Spleen (tissue), 11 donors: ENCODE data around the gene C13orf42. TPM values are rescaled to one million over a fixed set of nuclear protein-coding genes. Genes with fewer than 3 reads are reported as not detected.
A peak's percentile ranks its signal among the peaks of the same experiment; 100 is the strongest.

Experiments used
- DNase-seq: peaks from one replicate; pipeline ENCODE4 v3.0.0-alpha.2; 2020
- H3K27ac ChIP-seq, 8 donors: fragments of 200-600 bp; sonication (generic) in 7 of 8; 1 replicate in 4 of 8; 2 replicates in 4 of 8; pipeline versions ENCODE4 v1.5.0 to v1.8.0; 2016 to 2021; ENCODE audit warnings: inconsistent platforms in 4 of 8, mild to moderate bottlenecking in 4 of 8, moderate library complexity in 1 of 8
- H3K27me3 ChIP-seq, 7 donors: fragments of 200-600 bp; sonication (generic) in 6 of 7; replicated peaks in 1 of 7; 1 replicate in 4 of 7; 2 replicates in 3 of 7; pipeline versions ENCODE4 v1.5.0 to v1.8.0; 2016 to 2021; ENCODE audit warnings: inconsistent platforms in 3 of 7, mild to moderate bottlenecking in 1 of 7
- H3K36me3 ChIP-seq, 6 donors: fragments of 200-600 bp; sonication (generic) in 5 of 6; 1 replicate in 4 of 6; 2 replicates in 2 of 6; pipeline versions ENCODE4 v1.5.0 to v1.8.0; 2016 to 2021; ENCODE audit warnings: inconsistent platforms in 2 of 6
- H3K4me1 ChIP-seq, 6 donors: fragments of 200-600 bp; sonication (generic) in 5 of 6; 1 replicate in 3 of 6; 2 replicates in 3 of 6; pipeline versions ENCODE4 v1.5.0 to v1.8.0; 2016 to 2021; ENCODE audit warnings: inconsistent platforms in 3 of 6
- H3K4me3 ChIP-seq, 8 donors: fragments of 200-600 bp; sonication (generic) in 7 of 8; 1 replicate in 4 of 8; 2 replicates in 4 of 8; pipeline versions ENCODE4 v1.5.0 to v1.8.0; 2016 to 2021; ENCODE audit warnings: inconsistent platforms in 4 of 8, mild to moderate bottlenecking in 4 of 8, moderate library complexity in 2 of 8
- H3K9me3 ChIP-seq, 8 donors: fragments of 200-600 bp; sonication (generic) in 7 of 8; 1 replicate in 4 of 8; 2 replicates in 4 of 8; pipeline versions ENCODE4 v1.5.0 to v1.8.0; 2016 to 2021; ENCODE audit warnings: inconsistent platforms in 4 of 8
- CTCF ChIP-seq, 11 experiments: fragments of 200-600 bp in 7 of 11; fragments of 450-650 bp in 4 of 11; sonication (generic) in 4 of 11; IDR thresholded peaks in 8 of 11; conservative IDR thresholded peaks in 3 of 11; 1 replicate in 7 of 11; 2 replicates in 4 of 11; pipeline versions ENCODE4 v1.4.0 to v1.8.0; 2016 to 2021; ENCODE audit warnings: antibody characterized with exemption in 11 of 11, inconsistent platforms in 4 of 11, mild to moderate bottlenecking in 1 of 11
- POLR2A ChIP-seq, 3 donors: fragments of 450-650 bp; IDR thresholded peaks; one replicate each; pipeline ENCODE4 v1.5.1; 2017; ENCODE audit warnings: antibody characterized with exemption in 3 of 3, mild to moderate bottlenecking in 1 of 3
- POLR2AphosphoS5 ChIP-seq, 3 donors: sonication (generic); formaldehyde crosslinking; IDR thresholded peaks; one replicate each; pipeline ENCODE4 v1.5.1; 2017; ENCODE audit warnings: antibody characterized with exemption in 3 of 3
- WGBS, 5 donors: extraction: QIAGEN DNeasy Blood & Tissue Kit in 3 of 5; methylation state at CpG; one replicate each; pipeline versions ENCODE4 v1.1.5 to v1.1.7; 2013 to 2018; 5-methylcytosine and 5-hydroxymethylcytosine counted together
- intact Hi-C: fragments of 100-400 bp; cut with DNase I; formaldehyde crosslinking; loops from one replicate; pipeline ENCODE4 v1.15.0; 2023; ENCODE audit warnings: low total_unique reads
- polyA plus RNA-seq, 3 donors: library from polyadenylated mRNA; stranded (reverse); fragments of 200-250 nt; gene quantifications; one replicate each; pipeline ENCODE4 v1.2.1, GENCODE V29; 2013
- total RNA-seq, 7 donors: library from RNA; depleted of rRNA in 3 of 7; stranded (reverse); fragments of >200 nt in 3 of 7; fragmentation: NEBNext Ultra II Directional in 4 of 7; extraction: Animal tissue kit (Norgen Biotek cat#: 25700) in 4 of 7; gene quantifications; one replicate each; pipeline versions ENCODE4 v1.1.0 to v1.2.1, GENCODE V29; 2016 to 2021
- donor health status: healthy with polysubstance abuse.
- donor health status: DM: no; HTN: no; CAD: no; lungs with moderate emphysema.
- donor health status: DM: no; HTN: no; CAD: no.
- donor health status: Bipolar disorder and iron deficiency.
- donor health status: healthy.
- donor health status: DM: no; HTN: no; CAD: no.
- donor health status: DM: yes; HTN: yes; CAD: no.

Gene C13orf42
- total and polyA plus RNA-seq, 10 donors: 0.03 to 0.60 (median 0.33) TPM; not detected in 5

- no peaks in the 10 kb centered on the region for H3K9me3 ChIP-seq
- intact Hi-C loops: no loop called here
Observed at GRCh38 chr13:51155776-51156515, 44.9 kb upstream of the C13orf42 start.

DNA sequence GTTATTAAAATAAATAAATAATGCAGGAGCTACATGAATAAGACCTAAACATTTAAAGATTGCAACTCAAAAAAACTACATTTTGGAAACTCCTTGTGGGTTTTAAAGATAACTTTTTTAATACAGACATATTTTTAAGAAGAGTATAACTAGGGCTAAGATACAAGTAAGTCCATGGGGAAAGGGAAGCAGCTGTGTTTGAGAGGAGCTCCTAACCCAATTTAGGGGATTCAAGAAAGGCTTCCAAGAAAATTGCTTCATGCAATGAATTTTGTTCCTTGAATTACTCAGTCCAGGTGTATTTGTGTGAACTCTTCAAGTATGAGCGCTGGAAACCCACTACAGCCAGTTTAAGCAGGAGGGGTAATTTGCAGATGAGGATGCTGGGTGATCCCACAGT, 44.1 kb upstream of the C13orf42 start:
- no peak overlapping the region for H3K27ac ChIP-seq
- intact Hi-C loops: no loop called here
- TF ChIP-seq POLR2AphosphoS5 (IDR thresholded peaks at IDR 0.05): no peak
- TF ChIP-seq CTCF (IDR thresholded peaks at IDR 0.05 in 8 of 11, conservative IDR thresholded peaks at IDR 0.05 in 3 of 11): no peak
- no peak for TF ChIP-seq POLR2A (IDR thresholded peaks at IDR 0.05)
- H3K27me3 ChIP-seq: no peaks in the 10 kb centered on the region
- no peak for DNase-seq
- H3K36me3 ChIP-seq: no peaks in the 10 kb centered on the region
- no peak overlapping the region for H3K4me3 ChIP-seq
- H3K9me3 ChIP-seq: no peaks in the 10 kb centered on the region
- peaks cover 0 to 23% (median 7%) of the 10 kb centered on the region in 6 donors for H3K4me1 ChIP-seq
- 79 to 100% (median 94%) methylated on average over 1 of the region's 1 CpG for WGBS, 5 donors

More at GRCh38 chr13:51155776-51156515, 44.9 kb upstream of the C13orf42 start:
- WGBS, 5 donors: 65 to 84% (median 74%) methylated on average over 8 of the region's 8 CpGs
- TF ChIP-seq POLR2A (IDR thresholded peaks at IDR 0.05) (no peak), POLR2AphosphoS5 (IDR thresholded peaks at IDR 0.05) (no peak), CTCF (IDR thresholded peaks at IDR 0.05 in 8 of 11, conservative IDR thresholded peaks at IDR 0.05 in 3 of 11) (no peak)
- Histone ChIP-seq H3K27me3 (no peaks in the 10 kb centered on the region), H3K36me3 (no peaks in the 10 kb centered on the region), H3K4me1 (peaks cover 0 to 23% (median 7%) of the 10 kb centered on the region in 6 donors), H3K27ac (peak overlapping the region in 4 of 8 donors; percentile 15 to 36 (median 24)), H3K4me3 (no peak overlapping the region)
- DNase-seq: no peak

DNA sequence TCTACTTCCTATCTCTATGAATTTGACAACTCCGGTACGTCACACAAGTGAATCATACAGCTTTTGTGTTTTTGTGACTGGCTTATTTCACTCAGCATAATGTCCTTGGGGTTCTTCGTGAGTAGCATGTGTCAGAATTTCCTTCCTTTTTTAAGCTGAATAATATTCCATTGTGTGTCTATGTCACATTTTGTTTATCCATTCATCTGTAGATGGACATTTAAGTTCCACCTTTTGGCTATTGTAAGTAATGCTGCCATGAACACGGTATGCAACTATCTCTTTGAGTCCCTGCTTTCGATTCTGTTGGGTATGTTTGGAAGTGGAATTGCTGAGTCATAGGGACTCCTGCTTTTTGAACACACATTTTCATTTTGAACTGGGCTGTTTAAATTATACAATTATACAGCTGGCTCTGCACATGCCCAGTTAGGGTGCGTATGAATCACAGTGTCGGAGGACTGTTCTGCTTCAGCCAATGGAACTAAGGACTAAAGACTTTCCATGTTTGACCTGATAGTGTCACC, 43.0 kb upstream of the C13orf42 start:
- no peaks in the 10 kb centered on the region for H3K36me3 ChIP-seq
- H3K27me3 ChIP-seq: no peaks in the 10 kb centered on the region
- TF ChIP-seq POLR2AphosphoS5 (IDR thresholded peaks at IDR 0.05) (no peak), CTCF (IDR thresholded peaks at IDR 0.05 in 8 of 11, conservative IDR thresholded peaks at IDR 0.05 in 3 of 11) (no peak), POLR2A (IDR thresholded peaks at IDR 0.05) (no peak)
- intact Hi-C loops: no loop called here
- H3K9me3 ChIP-seq: no peaks in the 10 kb centered on the region
- DNase-seq: no peak
- WGBS, 5 donors: 44 to 57% (median 50%) methylated on average over 7 of the region's 7 CpGs
- H3K4me1 ChIP-seq: peaks cover 0 to 29% (median 10%) of the 10 kb centered on the region in 6 donors
- H3K4me3 ChIP-seq: no peak overlapping the region
- peak overlapping the region in 5 of 8 donors; percentile 6 to 44 (median 38) for H3K27ac ChIP-seq

- no peak overlapping the region for H3K4me3 ChIP-seq
- H3K9me3 ChIP-seq: no peaks in the 10 kb centered on the region
- H3K27me3 ChIP-seq: peaks cover 0 to 2% (median 0%) of the 10 kb centered on the region in 7 donors
- TF ChIP-seq CTCF (IDR thresholded peaks at IDR 0.05 in 8 of 11, conservative IDR thresholded peaks at IDR 0.05 in 3 of 11) (no peak), POLR2A (IDR thresholded peaks at IDR 0.05) (no peak), POLR2AphosphoS5 (IDR thresholded peaks at IDR 0.05) (no peak)
- H3K4me1 ChIP-seq: peaks cover 0 to 35% (median 14%) of the 10 kb centered on the region in 6 donors
- no peaks in the 10 kb centered on the region for H3K36me3 ChIP-seq
- WGBS, 5 donors: 77 to 94% (median 89%) methylated on average over 8 of the region's 8 CpGs
- peak overlapping the region in 2 of 8 donors; percentile 38 to 41 for H3K27ac ChIP-seq
- DNase-seq: no peak
- intact Hi-C loops: no loop called here
Observed at GRCh38 chr13:51153527-51153926, 42.5 kb upstream of the C13orf42 start.
